Measurements from ENCODE around the gene FREM1.

Gene FREM1

DNA sequence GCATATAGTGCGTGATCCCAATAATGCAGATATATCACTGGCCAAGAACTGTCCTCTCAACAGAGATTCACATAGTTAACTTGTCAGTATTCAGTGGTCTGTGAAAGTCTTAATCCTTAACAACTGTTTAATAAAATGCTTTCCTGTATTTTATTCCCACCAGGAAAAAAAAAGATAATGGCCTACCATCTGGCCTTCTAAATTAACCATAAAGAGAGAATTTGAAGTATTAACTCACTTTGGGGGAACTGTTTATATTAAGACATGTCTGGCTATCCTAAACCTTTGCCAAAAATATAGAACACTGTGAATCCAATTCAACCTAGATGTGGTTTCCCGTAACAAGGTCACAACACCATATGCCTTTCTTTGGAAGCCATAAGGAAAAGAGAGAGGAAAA lies 818 bp upstream of the FREM1 start:
- no peak for DNase-seq (ENCODE audit: low spot score)

DNA sequence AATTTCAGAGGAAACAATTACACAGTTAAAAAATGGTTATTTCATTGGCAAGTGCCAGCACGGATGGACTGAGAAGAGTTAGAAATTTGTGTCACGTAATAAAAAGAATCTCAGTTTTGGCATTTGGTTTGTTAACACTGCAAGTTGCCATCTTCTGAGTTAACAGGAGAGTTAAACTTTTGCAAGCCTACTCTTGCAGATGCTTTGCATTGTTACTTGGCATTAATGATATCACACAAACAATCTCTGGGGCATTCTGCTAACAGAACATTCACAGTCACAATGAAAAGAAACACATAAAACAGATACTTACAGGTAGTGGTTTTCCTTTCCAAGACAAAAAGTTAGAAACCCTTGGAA lies 647 bp downstream of the FREM1 start:
- no peak for DNase-seq (ENCODE audit: low spot score)

DNA sequence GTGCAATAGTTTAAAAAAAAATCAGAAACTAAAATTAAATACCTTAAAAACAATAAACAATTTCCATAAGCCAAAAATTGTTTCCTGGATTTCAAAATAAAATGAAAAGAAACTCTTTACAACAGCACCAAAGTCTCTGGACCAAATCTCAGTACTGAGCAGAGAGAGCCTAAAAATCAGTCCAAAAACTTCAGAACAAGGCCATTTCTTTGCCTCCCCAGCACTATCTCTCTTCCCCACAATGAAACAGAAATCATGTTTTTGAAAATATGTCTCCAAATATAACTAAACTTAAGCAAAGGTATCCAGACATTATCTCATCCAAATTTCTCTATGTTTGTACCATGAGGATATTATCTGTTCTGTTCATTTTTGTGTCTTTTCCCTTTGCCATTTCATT lies 1.0 kb downstream of the FREM1 start:
- DNase-seq (ENCODE audit: low spot score), result no peak

DNA sequence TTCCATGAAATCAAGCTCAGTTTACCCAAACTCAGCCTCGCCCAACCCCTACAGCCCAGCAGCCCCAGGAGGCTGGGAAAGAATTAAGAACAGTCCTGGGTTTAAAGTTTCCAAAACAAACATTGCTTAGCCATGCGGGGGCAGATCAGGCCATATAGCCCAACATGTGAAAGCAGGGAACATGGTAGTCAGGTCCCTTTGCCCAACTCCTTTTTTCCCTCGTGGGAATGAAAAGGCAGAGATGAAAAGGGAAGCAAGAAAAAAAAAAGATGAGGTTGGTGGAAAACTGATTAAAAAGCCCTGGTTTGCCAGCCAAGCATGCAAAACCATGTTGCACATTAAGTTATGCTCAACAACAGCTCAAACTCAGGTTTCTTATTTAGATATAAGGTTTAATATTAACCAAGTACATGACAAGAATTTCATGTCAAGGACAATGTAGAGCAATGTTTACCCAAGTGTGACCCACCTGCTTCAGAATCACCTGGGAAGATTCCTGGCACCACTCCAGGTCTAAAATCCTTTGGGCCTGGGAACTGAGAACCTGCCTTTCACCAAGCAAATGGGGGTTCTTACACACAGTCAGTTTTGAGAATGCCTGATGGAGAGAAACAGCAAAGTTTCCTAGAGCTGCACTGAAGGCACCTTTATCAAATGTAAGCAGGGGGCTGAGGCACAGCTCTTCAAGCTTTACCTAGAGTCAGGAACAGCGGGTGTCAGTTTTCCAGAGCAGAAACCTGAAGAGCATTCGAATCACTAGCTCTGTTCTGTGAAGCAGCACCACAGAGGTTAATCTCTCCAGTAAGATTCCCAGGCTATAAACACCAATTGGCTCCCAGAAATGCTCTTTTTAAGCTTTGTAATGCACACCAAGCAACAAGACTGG lies 1.7 kb downstream of the FREM1 start:
- DNase-seq (ENCODE audit: low spot score), result no peak

DNA sequence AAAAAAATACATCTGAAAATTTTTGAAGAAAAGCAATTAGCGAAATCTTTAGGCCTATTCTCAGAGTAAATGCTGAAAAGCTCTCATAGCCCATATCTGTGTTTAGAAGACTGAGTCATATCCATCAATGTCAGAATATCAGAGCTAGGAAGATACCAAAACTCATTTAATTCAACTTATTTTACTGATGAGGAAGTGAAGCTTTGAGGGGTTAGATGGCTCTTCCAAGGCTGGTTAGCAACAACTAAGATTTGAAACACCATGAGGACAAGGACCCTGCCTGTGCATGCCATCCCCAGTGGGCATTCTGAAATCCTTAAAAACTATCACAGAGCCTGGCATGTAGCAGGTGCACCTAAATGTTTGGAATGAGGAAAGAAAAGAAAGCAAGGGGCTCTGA lies 2.5 kb downstream of the FREM1 start:
- DNase-seq (ENCODE audit: low spot score), result no peak

- no peak for DNase-seq (ENCODE audit: low spot score)
Measured at GRCh38 chr9:14907360-14907685, 2.9 kb downstream of the FREM1 start.

GRCh38 chr9:14906644-14907359 lies 3.4 kb downstream of the FREM1 start:
- no peak for DNase-seq (ENCODE audit: low spot score)

- DNase-seq (ENCODE audit: low spot score), result no peak
Measured at GRCh38 chr9:14906000-14906399, 4.2 kb downstream of the FREM1 start.

DNA sequence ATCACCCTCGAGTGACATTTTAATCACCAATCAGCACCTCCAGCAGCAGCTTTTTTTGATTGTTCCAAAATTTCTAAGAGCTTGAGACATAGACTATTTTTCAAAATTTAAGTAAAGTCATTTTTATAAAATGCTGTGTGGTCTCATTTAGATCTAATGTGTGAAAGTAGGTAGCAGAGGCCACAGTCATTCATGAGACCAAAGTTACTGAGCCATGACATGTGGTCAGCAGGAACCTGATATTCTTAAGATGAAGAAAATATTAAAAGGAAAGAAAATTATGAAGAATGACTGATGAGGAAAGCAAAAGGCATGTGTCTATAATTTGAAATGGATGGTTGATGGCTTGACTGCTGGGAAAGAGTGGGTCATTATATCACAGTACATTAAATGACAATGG lies 7.2 kb downstream of the FREM1 start:
- no peak for DNase-seq (ENCODE audit: low spot score)

GRCh38 chr9:14902561-14902960 lies 7.7 kb downstream of the FREM1 start:
- DNase-seq (ENCODE audit: low spot score), result no peak

GRCh38 chr9:14899815-14900193 lies 10.4 kb downstream of the FREM1 start:
- no peak for DNase-seq (ENCODE audit: low spot score)

DNA sequence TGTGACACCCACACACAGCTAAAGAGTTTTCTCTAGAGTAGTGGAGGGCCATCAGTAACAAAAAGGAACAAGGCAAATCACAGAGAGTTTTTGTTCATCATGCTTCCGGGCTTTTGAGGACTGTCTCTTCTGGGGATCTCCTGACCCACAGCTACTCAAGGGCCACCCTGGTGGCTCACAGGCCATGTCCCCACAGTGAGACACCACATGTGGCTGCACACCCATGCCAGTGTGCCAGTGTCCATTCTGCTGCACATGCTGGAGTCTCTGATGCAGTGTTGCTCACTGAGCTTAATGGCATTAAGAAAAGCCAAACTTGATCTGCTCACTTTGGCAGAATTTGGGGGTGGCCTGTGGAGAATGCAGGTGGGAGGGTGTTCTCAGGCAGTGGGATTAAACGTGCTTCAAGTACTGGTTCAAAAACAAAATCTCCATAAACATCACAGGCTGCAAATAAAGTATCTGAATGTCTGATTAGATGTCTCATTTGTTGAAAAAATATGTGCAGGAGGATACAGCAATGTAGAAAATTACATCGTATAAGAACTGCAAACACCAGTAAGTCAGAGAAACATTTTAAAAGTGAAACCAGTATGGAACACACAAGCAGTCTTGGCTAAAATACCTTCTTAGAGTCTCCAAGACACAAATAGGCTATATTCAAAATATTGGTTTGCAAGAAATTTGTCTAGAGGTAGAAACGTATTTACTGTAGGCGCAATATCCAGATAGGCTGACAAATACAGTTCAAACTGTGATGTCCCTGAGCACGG lies 11.0 kb downstream of the FREM1 start:
- DNase-seq (ENCODE audit: low spot score), result no peak

DNA sequence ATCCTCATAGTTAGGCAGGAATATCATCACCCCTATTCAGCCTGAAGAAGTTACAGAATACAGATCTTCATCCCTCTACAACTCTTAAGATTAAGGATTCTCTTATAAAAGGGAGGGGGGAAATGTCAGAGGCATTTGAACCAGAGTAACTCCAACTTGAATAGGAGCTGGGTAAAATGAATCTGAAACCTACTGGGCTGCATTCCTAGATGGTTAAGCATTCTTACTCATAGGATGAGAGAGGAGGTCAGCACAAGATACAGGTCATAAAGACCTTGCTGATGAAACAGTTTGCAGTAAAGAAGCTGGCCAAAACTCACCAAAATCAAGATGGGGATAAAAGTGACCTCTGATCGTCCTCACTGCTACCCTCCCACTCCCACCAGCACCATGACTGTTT lies 14.4 kb downstream of the FREM1 start:
- DNase-seq (ENCODE audit: low spot score), result no peak

DNA sequence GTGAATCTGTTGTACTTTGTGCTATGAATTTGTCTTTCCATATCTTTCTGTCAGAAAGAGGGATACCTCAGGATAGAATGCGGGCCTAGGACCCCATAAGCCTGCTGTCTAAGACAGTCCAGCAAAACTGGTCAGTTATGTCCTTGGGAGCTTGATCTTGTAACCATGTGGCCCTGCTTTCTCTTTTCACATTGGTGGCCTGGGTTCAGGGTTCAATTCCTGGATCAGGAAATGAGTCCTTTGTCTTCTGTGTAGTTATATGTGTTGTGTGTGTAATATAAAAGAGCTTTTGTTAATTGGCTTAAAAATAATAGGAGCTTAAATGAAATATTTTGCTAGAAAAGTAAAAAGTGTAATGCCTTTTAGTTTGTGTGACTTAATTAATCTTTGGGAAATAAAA lies 16.9 kb downstream of the FREM1 start:
- DNase-seq (ENCODE audit: low spot score), result no peak

DNA sequence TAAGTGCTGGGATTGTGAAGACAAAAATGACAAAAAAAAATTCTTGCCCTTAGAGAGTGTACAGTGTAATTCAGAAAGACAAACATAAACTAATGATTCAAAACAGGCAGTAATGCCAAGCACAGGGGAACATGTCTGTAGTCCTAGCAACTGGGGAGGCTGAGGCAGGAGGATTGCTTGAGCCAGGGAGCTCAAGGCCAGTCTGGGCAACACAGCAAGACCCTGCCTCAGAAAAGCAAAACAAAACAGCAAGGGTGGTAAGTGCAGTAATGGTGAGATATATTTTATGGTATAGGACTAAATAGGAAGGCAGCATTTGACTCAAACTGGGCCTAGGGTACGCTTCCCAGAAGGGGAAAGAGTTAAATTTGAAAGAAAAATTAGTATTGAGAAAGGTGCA lies 18.9 kb downstream of the FREM1 start:
- no peak for DNase-seq (ENCODE audit: low spot score)

GRCh38 chr9:14889451-14889850 lies 20.8 kb downstream of the FREM1 start:
- no peak for DNase-seq (ENCODE audit: low spot score)

DNA sequence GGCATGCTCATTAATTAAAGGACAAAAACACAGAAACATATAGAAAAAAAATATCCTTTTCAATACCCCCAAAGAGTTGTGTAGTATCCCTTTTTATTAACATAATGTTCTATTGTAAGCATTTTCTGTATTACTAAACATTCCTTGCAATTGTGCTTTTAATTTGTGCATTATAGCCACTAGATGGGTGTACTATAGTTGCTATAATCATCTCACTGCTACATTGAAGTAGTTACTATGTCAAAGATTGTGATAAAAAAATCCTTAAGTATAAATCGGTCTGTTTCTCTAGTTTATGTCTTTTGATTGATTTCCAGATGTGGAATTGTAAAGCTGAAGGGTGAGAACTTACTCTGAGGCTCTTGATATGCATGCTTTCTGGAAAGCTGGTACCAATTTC lies 21.4 kb downstream of the FREM1 start:
- no peak for DNase-seq (ENCODE audit: low spot score)

DNA sequence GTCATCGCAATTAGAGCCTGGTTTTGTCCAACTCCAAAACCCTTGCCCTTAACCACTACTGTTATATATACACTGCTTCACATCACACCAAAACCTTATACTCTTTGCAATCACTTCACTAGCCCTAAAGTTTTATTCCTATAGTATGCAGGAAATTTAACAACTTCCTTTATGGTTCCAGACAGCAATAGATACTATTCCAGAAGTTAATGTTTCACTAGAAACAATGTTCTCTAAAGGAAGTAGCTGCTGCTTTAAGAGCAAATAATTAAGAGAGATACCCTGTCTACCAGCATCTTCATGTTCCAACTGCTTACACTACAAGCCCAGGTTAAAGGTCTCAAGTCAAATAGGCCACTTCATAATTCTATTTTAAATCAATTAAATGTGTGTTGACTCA lies 22.0 kb downstream of the FREM1 start:
- DNase-seq (ENCODE audit: low spot score), result no peak

GRCh38 chr9:14887149-14887548 lies 23.1 kb downstream of the FREM1 start:
- DNase-seq (ENCODE audit: low spot score), result no peak

GRCh38 chr9:14883310-14883944 lies 26.8 kb downstream of the FREM1 start:
- no peak for DNase-seq (ENCODE audit: low spot score)

GRCh38 chr9:14882090-14882489 lies 28.1 kb downstream of the FREM1 start:
- DNase-seq (ENCODE audit: low spot score), result no peak

- DNase-seq (ENCODE audit: low spot score), result no peak
Measured at GRCh38 chr9:14881006-14881405, 29.2 kb downstream of the FREM1 start.

- no peak for DNase-seq (ENCODE audit: low spot score)
Measured at GRCh38 chr9:14870090-14870489, 40.1 kb downstream of the FREM1 start.

All from germinal center (tissue), 1 donor.